Measurements from ENCODE around the gene SPATA13. TPM values are rescaled to one million over a fixed set of nuclear protein-coding genes. Genes with fewer than 3 reads are reported as not detected.
"Not testable (repeated sequence)": the region's sequence is repeated elsewhere in the genome, so short reads cannot be mapped to it uniquely, and the experiment has no call there.

SPATA13 gene
- total and polyA plus RNA-seq, 10 of the 15 experiments (the other 5 are each of a cell fraction or from before 2014, with no cell fraction given) = 2.4 to 11.1 (median 10.2) TPM

DNA sequence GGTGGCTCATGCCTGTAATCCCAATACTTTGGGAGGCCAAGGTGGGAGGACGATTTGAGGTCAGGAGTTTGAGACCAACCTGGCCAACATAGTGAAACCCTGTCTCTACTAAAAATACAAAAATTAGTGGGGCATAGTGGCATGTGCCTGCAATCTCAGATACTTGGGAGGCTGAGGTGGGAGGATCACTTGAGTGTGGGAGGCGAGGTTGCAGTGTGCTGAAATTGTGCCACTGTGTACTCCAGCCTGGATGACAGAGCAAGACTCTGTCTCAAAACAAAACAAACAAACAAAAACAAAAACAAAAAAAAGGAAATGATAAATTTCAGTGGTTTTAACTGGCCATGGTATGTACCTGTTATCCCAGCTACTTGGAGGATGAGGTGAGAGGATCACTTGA is 56.3 kb downstream of the SPATA13 start:
- not testable (repeated sequence) for H3K27ac ChIP-seq (ENCODE audit: control insufficient read depth, insufficient read depth)

DNA sequence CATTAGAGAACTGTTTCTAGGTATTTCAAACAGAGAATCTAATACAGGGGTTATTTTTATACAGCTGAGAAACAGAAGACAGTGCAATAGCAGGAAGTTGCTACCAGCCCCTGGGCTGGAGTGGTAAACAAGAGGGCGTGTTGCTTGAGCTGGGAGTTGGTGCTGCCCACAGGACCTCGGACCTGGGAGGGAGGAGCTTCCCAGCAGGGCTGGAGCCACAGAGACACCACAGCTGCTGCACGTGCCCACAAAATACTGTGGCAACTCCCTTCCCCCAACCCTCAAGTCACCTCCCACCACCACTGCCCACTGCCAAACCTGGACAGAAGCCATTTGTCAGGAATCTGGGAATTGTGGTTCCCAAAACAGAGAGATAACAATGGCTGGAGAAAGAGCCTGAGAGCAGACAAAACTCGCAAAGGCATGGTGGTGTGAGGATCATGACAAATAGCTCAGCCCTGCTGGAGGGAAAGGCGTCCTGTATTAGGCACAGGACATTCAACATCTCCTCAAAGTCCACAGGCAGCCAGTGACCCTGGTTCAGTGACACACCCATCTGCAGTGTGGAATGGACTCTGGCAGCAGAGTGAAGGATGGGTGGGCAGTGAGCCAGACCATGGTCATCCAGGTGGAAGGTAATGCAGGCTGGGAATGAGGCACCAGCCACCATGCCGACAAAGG is 57.2 kb downstream of the SPATA13 start:
- H3K4me2 ChIP-seq (ENCODE audit: control insufficient read depth, insufficient read depth) = 0 out of 2 replicates have a peak overlapping the region, but pooled peaks have one; percentile 7
- intact Hi-C loops (cut with micrococcal nuclease; ENCODE audit: unreplicated experiment) (no loop called here), in situ Hi-C loops (cut with MboI) (no loop called here)
- WGBS (ENCODE audit: insufficient coverage, insufficient replicate concordance, low lambda C conversion rate, missing lambda C conversion rate) = 38% methylated on average over 6 of the region's 6 CpGs
- H3K27ac ChIP-seq (ENCODE audit: control insufficient read depth, insufficient read depth) = no peak overlapping the region
- TF ChIP-seq BHLHE40 (IDR thresholded peaks at IDR 0.05; ENCODE audit: borderline replicate concordance in 1 of 2, low read depth in 2 of 2, low read length in 1 of 2) = peak; percentile 76 to 84
- no peak for TF ChIP-seq TCF7 (IDR thresholded peaks at IDR 0.05; ENCODE audit: borderline replicate concordance)
- ChIA-PET SMC1A (ENCODE audit: uncharacterized antibody, unreplicated experiment) (interaction anchor here (0.6 to 6.8 kb wide), 13 partner anchors 11 to 296 kb away, joined by 3 to 74 read pairs (median 6); no protein-coding TSS in a partner anchor), POLR2A (interaction anchor here (0.6 kb wide), 1 partner anchor 9 kb away, joined by 3 read pairs; no protein-coding TSS in a partner anchor), CTCF (interaction anchor here (1.0 to 15.2 kb wide), 14 partner anchors 10 to 301 kb away, joined by 3 to 155 read pairs (median 4); no protein-coding TSS in a partner anchor), RAD21 (ENCODE audit: unreplicated experiment) (interaction anchor here (1.0 to 3.5 kb wide), 7 partner anchors 11 to 296 kb away, joined by 3 to 31 read pairs (median 4); no protein-coding TSS in a partner anchor)
- peaks cover 23% of the 10 kb centered on the region for H3K4me1 ChIP-seq (ENCODE audit: control insufficient read depth, insufficient read depth, low read length)
- BruUV-seq (replicated peaks) = no TSS peak
- H3K27me3 ChIP-seq (replicated peaks in 1 of 2; ENCODE audit: control insufficient read depth in 2 of 2, insufficient read depth in 2 of 2, low read length in 1 of 2) = no peaks in the 10 kb centered on the region; a peak in 1 of 4 replicates
- no peak overlapping the region for H3K4me3 ChIP-seq
- H3K79me2 ChIP-seq (ENCODE audit: control insufficient read depth, insufficient read depth, low read length) = no peaks in the 10 kb centered on the region
- DNase-seq (ENCODE audit: low read depth, low spot score) = no peak
- no peaks in the 10 kb centered on the region; the same call in 2 of the 3 replicates for H3K9me3 ChIP-seq (replicated peaks; ENCODE audit: control insufficient read depth, insufficient read depth, low read length)
- no peak overlapping the region for H3K9ac ChIP-seq (ENCODE audit: control insufficient read depth, insufficient read depth, low read length)
- no peaks in the 10 kb centered on the region for H4K20me1 ChIP-seq (ENCODE audit: control insufficient read depth, insufficient read depth)
- no peaks in the 10 kb centered on the region for H3K36me3 ChIP-seq (ENCODE audit: control insufficient read depth in 2 of 2, insufficient read depth in 2 of 2, low read length in 1 of 2)
- ATAC-seq = peak; percentile 53
- no peak for FAIRE-seq
- no peak overlapping the region for H2AFZ ChIP-seq (ENCODE audit: control insufficient read depth, low read depth, low read length)

More for the DNA sequence above, 56.3 kb downstream of the SPATA13 start:
- H2AFZ ChIP-seq (ENCODE audit: control insufficient read depth, low read depth, low read length); ATAC-seq; H3K4me3 ChIP-seq; H3K9me3 ChIP-seq (replicated peaks; ENCODE audit: control insufficient read depth, insufficient read depth, low read length); POLR2A ChIA-PET; H4K20me1 ChIP-seq (ENCODE audit: control insufficient read depth, insufficient read depth); DNase-seq (ENCODE audit: low read depth, low spot score); H3K36me3 ChIP-seq (ENCODE audit: control insufficient read depth in 2 of 2, insufficient read depth in 2 of 2, low read length in 1 of 2); H3K79me2 ChIP-seq (ENCODE audit: control insufficient read depth, insufficient read depth, low read length); intact Hi-C loops (cut with micrococcal nuclease; ENCODE audit: unreplicated experiment); BruUV-seq (replicated peaks); H3K27me3 ChIP-seq (replicated peaks in 1 of 2; ENCODE audit: control insufficient read depth in 2 of 2, insufficient read depth in 2 of 2, low read length in 1 of 2); FAIRE-seq; H3K9ac ChIP-seq (ENCODE audit: control insufficient read depth, insufficient read depth, low read length); in situ Hi-C loops (cut with MboI): not testable (repeated sequence)
- ChIA-PET SMC1A (ENCODE audit: uncharacterized antibody, unreplicated experiment) (interaction anchor here (0.8 to 6.8 kb wide), 7 partner anchors 13 to 198 kb away, joined by 3 to 74 read pairs (median 6); no protein-coding TSS in a partner anchor), RAD21 (ENCODE audit: unreplicated experiment) (interaction anchor here (1.1 to 3.3 kb wide), 3 partner anchors 12 to 163 kb away, joined by 4 to 13 read pairs (median 6); no protein-coding TSS in a partner anchor), CTCF (interaction anchor here (1.4 to 15.2 kb wide), 3 partner anchors 164 to 197 kb away, joined by 3 to 155 read pairs (median 82); no protein-coding TSS in a partner anchor)
- peak; percentile 46 for TF ChIP-seq SPI1 (IDR thresholded peaks at IDR 0.05; ENCODE audit: borderline replicate concordance, insufficient read depth, low read depth, low read length)
- peaks cover 23% of the 10 kb centered on the region for H3K4me1 ChIP-seq (ENCODE audit: control insufficient read depth, insufficient read depth, low read length)
- H3K4me2 ChIP-seq (ENCODE audit: control insufficient read depth, insufficient read depth) = 0 out of 2 replicates have a peak overlapping the region, but pooled peaks have one; percentile 7
- 15% methylated on average over 2 of the region's 2 CpGs for WGBS (ENCODE audit: insufficient coverage, insufficient replicate concordance, low lambda C conversion rate, missing lambda C conversion rate)

Measured in GM12878 (cell line).